ENCODE measurements around the gene SNRPD1. TPM values are rescaled to one million over a fixed set of nuclear protein-coding genes. Genes with fewer than 3 reads are reported as not detected.
"Not testable (repeated sequence)": the region's sequence is repeated elsewhere in the genome, so short reads cannot be mapped to it uniquely, and the experiment has no call there.

Gene SNRPD1
- total and polyA plus RNA-seq, 2 donors from 2014 or later, result 43.1 to 63.6 TPM

DNA sequence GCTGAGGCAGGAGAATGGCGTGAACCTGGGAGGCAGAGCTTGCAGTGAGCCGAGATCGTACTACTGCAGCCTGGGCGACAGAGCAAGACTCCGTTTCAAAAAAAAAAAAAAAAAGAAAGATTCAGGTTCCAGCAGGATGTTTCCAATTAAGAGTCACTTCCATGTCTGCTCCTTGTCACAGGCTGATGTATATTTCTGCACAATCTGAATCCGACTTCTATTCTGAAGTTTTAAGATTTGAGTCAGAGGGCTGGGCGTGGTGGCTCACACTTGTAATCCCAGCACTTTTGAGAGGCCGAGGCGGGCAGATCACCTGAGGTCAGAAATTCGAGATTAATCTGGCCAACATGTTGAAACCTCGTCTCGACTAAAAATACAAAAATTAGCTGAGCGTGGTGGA is 24.7 kb downstream of the SNRPD1 start:
- intact Hi-C loops (cut with DNase I), result no loop called here
- Histone ChIP-seq H3K36me3 (ENCODE audit: control insufficient read depth in 2 of 3, insufficient read depth in 3 of 3, low read length in 3 of 3) (peaks cover 0 to 1% (median under 1%) of the 10 kb centered on the region in 3 donors), H3K9ac (ENCODE audit: low read length in 3 of 3) (no peak overlapping the region), H3K27ac (ENCODE audit: low read depth in 2 of 2, low read length in 2 of 2) (no peak overlapping the region), H3K27me3 (ENCODE audit: control insufficient read depth, insufficient read depth, low read length) (no peaks in the 10 kb centered on the region), H3K4me1 (ENCODE audit: control insufficient read depth in 2 of 3, insufficient read depth in 2 of 3, low read depth in 1 of 3, low read length in 3 of 3) (no peaks in the 10 kb centered on the region), H3K9me3 (ENCODE audit: control insufficient read depth in 2 of 3, insufficient read depth in 1 of 3, low read length in 3 of 3) (no peaks in the 10 kb centered on the region), H3K4me3 (ENCODE audit: low read length in 3 of 3) (no peak overlapping the region)
- TF ChIP-seq, protein P1, sequence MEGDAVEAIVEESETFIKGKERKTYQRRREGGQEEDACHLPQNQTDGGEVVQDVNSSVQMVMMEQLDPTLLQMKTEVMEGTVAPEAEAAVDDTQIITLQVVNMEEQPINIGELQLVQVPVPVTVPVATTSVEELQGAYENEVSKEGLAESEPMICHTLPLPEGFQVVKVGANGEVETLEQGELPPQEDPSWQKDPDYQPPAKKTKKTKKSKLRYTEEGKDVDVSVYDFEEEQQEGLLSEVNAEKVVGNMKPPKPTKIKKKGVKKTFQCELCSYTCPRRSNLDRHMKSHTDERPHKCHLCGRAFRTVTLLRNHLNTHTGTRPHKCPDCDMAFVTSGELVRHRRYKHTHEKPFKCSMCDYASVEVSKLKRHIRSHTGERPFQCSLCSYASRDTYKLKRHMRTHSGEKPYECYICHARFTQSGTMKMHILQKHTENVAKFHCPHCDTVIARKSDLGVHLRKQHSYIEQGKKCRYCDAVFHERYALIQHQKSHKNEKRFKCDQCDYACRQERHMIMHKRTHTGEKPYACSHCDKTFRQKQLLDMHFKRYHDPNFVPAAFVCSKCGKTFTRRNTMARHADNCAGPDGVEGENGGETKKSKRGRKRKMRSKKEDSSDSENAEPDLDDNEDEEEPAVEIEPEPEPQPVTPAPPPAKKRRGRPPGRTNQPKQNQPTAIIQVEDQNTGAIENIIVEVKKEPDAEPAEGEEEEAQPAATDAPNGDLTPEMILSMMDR (IDR thresholded peaks at IDR 0.05; ENCODE audit: borderline replicate concordance, extremely low read depth, insufficient read depth), result no peak
- FAIRE-seq (no peak), DNase-seq (no peak)

DNA sequence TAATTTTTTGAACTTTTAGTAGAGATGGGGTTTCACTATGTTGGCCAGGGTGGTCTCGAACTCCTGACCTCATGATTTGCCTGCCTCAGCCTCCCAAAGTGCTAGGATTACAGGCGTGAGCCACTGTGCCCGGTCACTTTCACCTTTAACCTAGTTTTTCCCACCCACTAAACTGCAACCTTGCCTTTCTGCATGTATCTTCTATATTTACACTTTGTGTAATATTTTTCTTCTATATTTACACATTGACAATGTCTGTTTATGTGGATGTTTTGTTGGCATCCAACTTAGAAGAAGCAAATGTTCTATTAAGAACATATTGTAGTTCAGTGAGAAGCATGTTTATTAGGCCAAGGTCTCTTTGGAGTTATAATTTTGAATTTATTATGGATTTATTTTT is 26.7 kb downstream of the SNRPD1 start:
- TF ChIP-seq, protein P1 (IDR thresholded peaks at IDR 0.05; ENCODE audit: borderline replicate concordance, extremely low read depth, insufficient read depth), result no peak
- Histone ChIP-seq H3K36me3 (ENCODE audit: control insufficient read depth in 2 of 3, insufficient read depth in 3 of 3, low read length in 3 of 3) (no peaks in the 10 kb centered on the region), H3K4me3 (ENCODE audit: low read length in 3 of 3) (no peak overlapping the region), H3K9me3 (ENCODE audit: control insufficient read depth in 2 of 3, insufficient read depth in 1 of 3, low read length in 3 of 3) (no peaks in the 10 kb centered on the region), H3K4me1 (ENCODE audit: control insufficient read depth in 2 of 3, insufficient read depth in 2 of 3, low read depth in 1 of 3, low read length in 3 of 3) (no peaks in the 10 kb centered on the region), H3K27me3 (ENCODE audit: control insufficient read depth, insufficient read depth, low read length) (no peaks in the 10 kb centered on the region), H3K9ac (ENCODE audit: low read length in 3 of 3) (no peak overlapping the region), H3K27ac (ENCODE audit: low read depth in 2 of 2, low read length in 2 of 2) (no peak overlapping the region)
- intact Hi-C loops (cut with DNase I), result no loop called here
- FAIRE-seq (no peak), DNase-seq (no peak)

DNA sequence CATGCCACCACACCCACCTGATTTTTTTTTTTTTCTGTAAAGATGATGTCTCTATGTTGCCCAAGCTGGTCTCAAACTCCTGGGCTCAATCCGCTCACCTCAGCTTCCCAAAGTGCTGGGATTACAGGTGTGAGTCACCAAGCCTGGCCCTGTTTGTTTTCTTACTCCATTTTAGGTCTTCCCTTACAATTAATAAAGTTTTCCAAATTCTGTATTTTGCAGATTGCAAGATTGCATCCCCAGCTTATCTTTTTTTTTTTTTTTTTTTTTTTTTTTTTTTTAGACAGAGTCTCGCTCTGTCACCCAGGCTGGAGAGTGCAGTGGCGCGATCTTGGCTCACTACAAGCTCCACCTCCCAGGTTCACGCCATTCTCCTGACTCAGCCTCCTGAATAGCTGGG is 28.3 kb downstream of the SNRPD1 start:
- H3K9ac ChIP-seq (ENCODE audit: low read length in 3 of 3); DNase-seq; H3K36me3 ChIP-seq (ENCODE audit: control insufficient read depth in 2 of 3, insufficient read depth in 3 of 3, low read length in 3 of 3); H3K9me3 ChIP-seq (ENCODE audit: control insufficient read depth in 2 of 3, insufficient read depth in 1 of 3, low read length in 3 of 3); FAIRE-seq; H3K27ac ChIP-seq (ENCODE audit: low read depth in 2 of 2, low read length in 2 of 2); H3K4me3 ChIP-seq (ENCODE audit: low read length in 3 of 3); H3K4me1 ChIP-seq (ENCODE audit: control insufficient read depth in 2 of 3, insufficient read depth in 2 of 3, low read depth in 1 of 3, low read length in 3 of 3); intact Hi-C loops (cut with DNase I); H3K27me3 ChIP-seq (ENCODE audit: control insufficient read depth, insufficient read depth, low read length): not testable (repeated sequence)

- Histone ChIP-seq H3K9me3 (ENCODE audit: control insufficient read depth in 2 of 3, insufficient read depth in 1 of 3, low read length in 3 of 3) (no peaks in the 10 kb centered on the region), H3K4me3 (ENCODE audit: low read length in 3 of 3) (no peak overlapping the region), H3K4me1 (ENCODE audit: control insufficient read depth in 2 of 3, insufficient read depth in 2 of 3, low read depth in 1 of 3, low read length in 3 of 3) (no peaks in the 10 kb centered on the region), H3K9ac (ENCODE audit: low read length in 3 of 3) (no peak overlapping the region), H3K27me3 (ENCODE audit: control insufficient read depth, insufficient read depth, low read length) (no peaks in the 10 kb centered on the region), H3K36me3 (ENCODE audit: control insufficient read depth in 2 of 3, insufficient read depth in 3 of 3, low read length in 3 of 3) (no peaks in the 10 kb centered on the region), H3K27ac (ENCODE audit: low read depth in 2 of 2, low read length in 2 of 2) (no peak overlapping the region)
- DNase-seq, result no peak
- TF ChIP-seq, protein P1 (IDR thresholded peaks at IDR 0.05; ENCODE audit: borderline replicate concordance, extremely low read depth, insufficient read depth), result no peak
- intact Hi-C loops (cut with DNase I), result no loop called here
- no peak for FAIRE-seq
Observed at GRCh38 chr18:21650311-21650710, 38.2 kb downstream of the SNRPD1 start.
